Fibroblast of skin of scalp (primary cell): Measurements from ENCODE around the gene LRRC9.
A peak's percentile ranks its signal among the peaks of the same experiment; 100 is the strongest.
"Not testable (repeated sequence)": the region's sequence is repeated elsewhere in the genome, so short reads cannot be mapped to it uniquely, and the experiment has no call there.

Experiments used
- DNase-seq: peaks from one replicate; pipeline ENCODE4 v3.0.0-alpha.2; 2013

Gene LRRC9

GRCh38 chr14:59957890-59958289 lies 37.9 kb downstream of the LRRC9 start:
- not testable (repeated sequence) for DNase-seq

DNA sequence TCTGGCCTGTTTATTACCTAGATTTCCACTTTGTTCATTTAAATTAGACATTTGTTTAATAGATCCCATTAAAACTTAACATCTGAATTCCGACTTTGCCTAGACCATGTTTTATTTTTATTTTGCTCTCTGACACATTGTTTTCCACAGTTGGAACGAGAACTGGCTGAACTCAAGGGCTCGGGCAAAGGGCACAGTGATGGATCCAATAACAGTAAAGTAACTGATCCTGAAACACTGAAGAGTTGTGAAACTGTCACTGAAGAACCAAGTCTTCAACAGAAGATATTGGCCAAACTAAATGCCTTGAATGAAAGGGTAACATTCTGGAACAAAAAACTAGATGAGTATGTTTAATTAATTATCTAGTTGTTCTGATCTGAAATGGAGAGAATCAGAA lies 39.7 kb downstream of the LRRC9 start:
- no peak for DNase-seq

DNA sequence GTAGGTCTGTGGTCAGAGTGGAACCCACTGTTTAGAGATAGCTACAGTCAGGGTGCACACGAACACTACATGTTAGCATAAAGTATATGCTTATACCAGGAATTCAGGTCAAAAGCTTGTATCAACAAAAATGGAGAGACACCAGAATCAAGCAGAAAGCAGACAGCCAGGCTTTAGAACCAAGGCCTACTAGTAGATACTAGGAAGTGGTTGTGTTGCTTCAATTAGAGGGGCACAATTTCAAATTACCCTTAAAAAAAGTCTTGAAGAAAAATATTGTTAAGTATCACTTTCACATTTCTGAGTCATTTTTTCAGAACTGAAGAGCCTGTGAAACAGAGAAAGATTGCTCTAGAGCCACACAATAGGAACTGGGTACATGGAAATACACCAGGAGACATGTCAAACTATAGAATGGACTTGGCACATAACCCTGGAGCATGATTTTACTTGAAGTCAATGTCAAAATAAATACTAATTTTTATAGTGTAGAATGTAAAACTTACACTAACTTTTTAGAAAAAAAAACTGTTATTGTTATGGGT lies 41.6 kb downstream of the LRRC9 start:
- no peak for DNase-seq

GRCh38 chr14:59964251-59965007 lies 44.5 kb downstream of the LRRC9 start:
- DNase-seq = no peak

GRCh38 chr14:59969319-59969718 lies 49.4 kb downstream of the LRRC9 start:
- peak; percentile 4 for DNase-seq

DNA sequence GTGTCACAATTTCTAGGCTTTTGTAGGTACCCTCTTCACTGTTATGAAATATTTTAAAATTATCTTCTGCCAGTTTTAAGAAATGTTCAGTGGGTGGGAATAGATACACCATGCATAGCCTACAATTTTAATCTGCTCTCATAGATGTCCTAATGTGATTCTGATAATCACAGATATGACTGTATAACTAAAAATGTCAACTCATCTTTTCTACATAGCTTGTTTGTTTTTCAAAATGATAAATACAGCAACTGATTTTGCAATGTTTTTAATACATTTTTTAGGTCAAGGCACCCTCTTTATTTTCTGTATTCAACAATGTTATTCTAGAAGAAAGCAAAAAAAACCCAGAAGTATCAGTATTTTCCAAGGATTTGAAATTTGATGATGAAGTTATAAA lies 61.6 kb downstream of the LRRC9 start:
- DNase-seq = no peak

GRCh38 chr14:59983048-59983447 lies 63.1 kb downstream of the LRRC9 start:
- no peak for DNase-seq

DNA sequence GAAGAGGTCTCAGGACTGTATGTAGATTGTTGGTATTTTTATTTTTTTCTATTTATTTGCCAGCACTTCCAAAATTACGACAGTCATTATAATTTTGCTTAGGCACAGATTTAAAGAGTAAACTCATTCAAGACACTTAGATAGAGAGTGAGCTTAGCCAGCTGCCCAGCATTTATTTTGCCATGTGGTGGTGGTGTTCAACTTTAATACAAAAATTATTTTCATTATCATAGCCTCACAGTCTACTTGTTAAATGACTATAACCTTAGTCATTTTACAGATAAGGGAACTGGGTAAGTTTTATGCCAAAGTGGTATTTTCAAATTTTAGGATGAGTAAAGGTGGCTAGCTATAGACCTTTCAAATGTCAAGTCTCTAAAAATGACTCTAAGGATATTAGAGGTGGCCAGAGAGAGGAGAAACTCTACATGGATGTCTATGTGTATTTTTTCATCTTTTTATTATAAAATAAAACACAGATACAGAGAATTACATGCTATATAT lies 66.7 kb downstream of the LRRC9 start:
- DNase-seq = no peak

DNA sequence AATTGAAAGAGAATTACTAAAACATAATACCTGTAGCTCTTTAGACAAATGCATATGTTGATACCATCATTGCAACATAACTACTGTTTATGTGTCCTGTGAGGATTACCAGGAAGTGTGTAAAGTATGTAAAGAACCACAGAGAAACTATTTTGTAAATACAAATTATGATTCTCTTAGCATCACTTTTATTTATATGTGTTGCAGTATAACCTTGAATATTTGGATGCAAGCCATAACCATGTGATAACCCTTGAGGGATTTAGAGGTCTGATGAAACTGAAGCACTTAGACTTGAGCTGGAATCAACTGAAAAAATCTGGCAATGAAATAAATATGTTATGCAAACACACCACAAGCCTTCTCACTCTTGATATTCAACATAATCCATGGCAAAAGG lies 77.5 kb downstream of the LRRC9 start:
- no peak for DNase-seq

- no peak for DNase-seq
These were observed 78.0 kb downstream of the LRRC9 start for GRCh38 chr14:59997966-59998365.

DNA sequence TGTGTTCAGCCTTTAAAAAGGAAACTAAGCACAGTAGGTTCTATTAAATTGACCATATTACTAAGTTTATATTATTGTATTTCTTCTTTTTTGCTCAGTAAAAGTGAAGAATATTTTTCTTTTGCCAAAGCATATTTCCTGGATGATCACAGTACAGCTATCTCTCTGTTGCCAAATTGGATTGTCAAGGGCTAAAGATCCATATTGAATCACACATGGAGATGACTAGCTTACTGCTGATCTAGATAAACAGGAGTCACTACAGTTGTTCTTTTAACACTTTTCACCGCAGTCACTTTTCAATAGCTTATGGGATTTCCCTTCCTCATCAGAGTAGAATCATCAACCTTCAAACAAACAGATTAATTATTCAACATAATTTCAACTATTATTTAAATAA lies 78.6 kb downstream of the LRRC9 start:
- no peak for DNase-seq

- DNase-seq = no peak
These were observed 83.0 kb downstream of the LRRC9 start for GRCh38 chr14:60002819-60003492.

DNA sequence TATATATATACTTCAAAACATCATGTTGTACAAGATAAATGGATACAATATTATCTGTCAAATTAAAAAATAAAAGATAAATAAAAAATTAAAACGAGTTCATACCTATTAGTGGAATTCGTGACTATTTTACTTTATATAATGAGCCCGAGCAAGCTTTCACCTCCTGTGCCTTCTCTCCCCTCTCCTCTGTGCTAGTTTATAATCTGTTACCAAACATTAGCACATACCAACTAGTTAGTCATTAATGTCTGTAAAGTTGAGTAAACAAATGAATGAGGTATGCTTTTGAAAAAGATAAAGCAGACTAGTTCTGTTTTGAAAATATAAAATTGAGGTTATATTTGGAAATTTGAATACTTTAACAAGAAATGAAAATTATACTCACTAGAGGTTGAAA lies 84.0 kb downstream of the LRRC9 start:
- DNase-seq = no peak

DNA sequence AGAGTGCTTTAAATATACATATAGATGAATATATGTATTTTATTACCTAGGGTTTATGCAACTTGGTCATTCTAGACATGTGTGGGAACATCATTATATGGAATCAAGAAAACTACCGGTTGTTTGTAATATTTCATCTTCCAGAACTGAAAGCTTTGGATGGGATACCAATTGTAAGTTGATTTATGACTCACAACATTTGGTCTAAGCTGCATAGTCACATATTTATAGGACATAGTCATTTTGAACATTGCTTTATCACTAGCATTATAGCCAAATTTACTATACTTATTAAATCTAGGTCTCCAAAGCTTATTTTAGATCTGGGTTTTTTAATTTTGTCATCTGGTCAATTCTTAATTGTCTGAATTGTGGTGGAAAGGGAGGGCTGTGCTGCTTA lies 88.1 kb downstream of the LRRC9 start:
- peak; percentile 1 for DNase-seq

DNA sequence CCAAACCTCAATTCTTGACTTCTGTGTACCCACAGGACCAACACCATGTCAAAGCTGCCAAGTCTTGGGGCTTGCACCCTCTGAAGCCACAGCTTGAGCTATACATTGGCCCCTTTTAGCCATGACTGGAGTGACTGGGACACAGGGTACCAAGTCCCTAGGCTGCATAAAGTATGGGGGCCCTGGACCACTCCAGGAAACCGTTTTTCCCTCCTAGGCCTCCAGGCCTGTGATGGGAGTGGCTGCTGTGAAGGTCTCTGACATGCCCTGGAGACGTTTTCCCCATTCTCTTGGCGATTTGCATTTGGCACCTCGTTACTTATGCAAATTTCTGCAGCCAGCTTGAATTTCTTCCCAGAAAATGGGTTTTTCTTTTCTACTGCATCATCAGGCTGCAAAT lies 90.3 kb downstream of the LRRC9 start:
- not testable (repeated sequence) for DNase-seq

- no peak for DNase-seq
These were observed 94.5 kb downstream of the LRRC9 start for GRCh38 chr14:60014402-60014801.

- DNase-seq = no peak
These were observed 101.7 kb downstream of the LRRC9 start for GRCh38 chr14:60021619-60022018.

DNA sequence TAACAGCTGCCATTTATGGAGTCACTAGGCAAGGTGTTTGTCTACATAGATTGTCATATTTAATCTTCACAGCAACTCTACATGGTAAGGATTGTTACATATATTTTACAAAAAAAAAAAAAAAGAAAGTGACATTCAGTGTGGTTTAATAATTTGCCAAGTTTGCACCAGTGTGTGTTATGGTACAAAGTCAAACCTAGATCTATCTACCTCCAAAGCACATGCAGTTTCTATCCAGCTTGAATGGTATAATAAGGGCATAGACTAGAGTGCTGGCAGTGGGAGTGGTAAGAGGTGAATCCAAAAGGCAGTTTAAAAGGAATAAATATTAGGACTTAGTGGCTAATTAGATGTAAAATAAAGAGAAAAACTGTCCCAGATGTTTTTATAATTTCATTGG lies 105.6 kb downstream of the LRRC9 start:
- no peak for DNase-seq

DNA sequence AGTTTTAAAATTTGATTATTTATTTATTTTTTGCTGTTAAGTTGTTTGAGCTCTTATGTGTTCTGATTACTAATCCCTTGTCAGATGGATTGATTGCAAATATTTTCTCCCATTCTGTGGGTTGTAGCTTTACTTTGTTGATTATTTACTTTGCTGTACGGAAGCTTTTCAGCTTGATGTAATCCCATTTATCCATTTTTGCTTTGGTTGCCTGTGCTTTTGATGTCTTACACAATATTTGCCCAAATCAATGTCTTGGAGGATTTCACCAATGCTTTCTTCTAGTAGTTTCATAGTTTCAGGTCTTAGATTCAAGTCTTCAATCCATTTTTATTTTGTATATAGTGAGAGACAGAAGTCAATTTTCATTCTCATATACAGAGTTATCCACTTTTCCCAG lies 115.2 kb downstream of the LRRC9 start:
- no peak for DNase-seq

- not testable (repeated sequence) for DNase-seq
These were observed 128.0 kb downstream of the LRRC9 start for GRCh38 chr14:60047976-60048375.

DNA sequence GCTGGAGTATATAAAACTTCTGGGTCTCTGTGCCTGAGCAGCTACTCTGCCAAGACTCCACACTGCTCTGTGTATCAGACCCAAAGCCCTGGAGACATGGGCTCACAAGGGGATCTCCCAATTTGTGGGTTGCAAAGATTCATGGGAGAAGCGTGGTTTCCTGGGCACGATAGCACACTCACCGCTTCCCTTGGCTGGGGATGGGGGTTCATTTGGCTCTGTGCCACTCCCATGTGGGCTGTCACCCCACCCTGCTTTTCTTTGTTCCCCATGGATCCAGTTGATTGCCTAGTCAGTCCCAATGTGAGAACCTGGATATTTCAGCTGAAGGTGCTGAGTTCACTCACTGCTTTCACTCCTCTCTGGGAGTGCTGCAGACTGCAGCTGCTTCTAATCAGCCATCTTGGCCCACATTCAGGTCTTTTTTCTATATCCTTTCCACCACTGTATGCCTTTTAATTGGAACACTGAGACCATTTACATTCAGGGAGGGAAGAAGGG lies 131.8 kb downstream of the LRRC9 start:
- peak; percentile 41 for DNase-seq

DNA sequence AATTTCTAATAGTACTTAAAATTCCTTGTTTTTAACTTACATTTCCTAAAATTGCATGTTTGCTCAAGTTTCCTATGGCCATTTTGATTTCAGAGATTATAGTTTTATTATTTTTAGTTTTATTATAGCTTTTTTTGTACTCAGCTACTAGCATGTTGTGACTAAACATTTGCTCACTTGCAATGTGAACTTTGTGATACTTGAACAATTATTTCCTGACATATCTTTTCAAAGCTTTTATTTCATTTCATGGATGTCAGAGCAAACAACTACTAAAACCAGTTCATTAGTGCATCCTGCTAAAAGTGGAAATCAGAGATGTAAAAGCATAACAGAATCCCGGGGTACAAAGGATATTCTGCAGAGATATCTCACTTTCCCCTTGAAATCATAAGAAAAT lies 138.1 kb downstream of the LRRC9 start:
- no peak for DNase-seq

GRCh38 chr14:60061371-60061770 lies 141.4 kb downstream of the LRRC9 start:
- DNase-seq = no peak
